ENCODE measurements around the gene TXNRD2.

Gene TXNRD2

DNA sequence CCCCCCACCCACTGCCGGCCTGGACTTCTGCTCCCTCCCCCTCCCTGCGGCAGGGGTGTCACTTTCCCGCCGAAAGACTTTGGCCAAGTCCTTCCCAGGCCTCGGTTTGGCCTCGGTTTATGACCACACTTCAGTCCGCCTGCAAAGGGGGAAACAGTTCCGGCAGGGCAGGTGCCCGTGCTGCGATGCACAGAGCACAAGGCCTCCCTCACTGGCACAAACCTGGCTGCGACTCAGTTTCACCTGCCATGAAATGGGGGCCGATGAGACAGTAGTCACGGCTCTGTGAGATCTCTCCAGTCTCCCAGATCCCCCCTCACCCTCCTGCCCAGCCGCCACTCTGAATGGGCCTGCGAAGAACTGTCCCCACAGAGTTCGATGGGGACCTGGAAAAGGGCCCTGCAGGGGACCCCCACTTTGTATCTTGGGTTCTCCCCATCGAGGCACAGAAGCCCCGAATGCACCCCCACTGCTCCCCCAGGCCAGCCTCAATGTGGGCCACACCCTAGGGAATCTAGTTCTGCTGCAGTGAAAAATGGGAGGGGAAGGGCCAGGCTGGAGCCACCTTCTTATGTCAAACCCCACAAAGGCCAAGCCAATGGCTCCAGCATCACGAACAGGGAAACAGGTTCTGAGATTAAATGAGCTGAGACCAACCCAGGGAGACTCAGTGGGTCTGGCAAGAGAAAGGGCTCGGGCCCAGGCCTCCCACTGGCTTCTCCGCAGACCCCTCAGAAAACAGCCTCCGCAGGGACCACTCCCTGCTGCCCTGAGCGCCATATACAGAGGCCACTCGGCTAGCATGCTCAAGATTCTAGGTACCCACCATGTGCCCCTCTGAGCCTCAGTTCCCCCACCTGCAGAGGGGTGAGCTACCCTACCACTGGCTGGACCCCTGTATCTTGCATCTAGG, 46.0 kb upstream of the TXNRD2 start:
- TF ChIP-seq, protein P1, sequence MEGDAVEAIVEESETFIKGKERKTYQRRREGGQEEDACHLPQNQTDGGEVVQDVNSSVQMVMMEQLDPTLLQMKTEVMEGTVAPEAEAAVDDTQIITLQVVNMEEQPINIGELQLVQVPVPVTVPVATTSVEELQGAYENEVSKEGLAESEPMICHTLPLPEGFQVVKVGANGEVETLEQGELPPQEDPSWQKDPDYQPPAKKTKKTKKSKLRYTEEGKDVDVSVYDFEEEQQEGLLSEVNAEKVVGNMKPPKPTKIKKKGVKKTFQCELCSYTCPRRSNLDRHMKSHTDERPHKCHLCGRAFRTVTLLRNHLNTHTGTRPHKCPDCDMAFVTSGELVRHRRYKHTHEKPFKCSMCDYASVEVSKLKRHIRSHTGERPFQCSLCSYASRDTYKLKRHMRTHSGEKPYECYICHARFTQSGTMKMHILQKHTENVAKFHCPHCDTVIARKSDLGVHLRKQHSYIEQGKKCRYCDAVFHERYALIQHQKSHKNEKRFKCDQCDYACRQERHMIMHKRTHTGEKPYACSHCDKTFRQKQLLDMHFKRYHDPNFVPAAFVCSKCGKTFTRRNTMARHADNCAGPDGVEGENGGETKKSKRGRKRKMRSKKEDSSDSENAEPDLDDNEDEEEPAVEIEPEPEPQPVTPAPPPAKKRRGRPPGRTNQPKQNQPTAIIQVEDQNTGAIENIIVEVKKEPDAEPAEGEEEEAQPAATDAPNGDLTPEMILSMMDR (IDR thresholded peaks at IDR 0.05), result no peak

DNA sequence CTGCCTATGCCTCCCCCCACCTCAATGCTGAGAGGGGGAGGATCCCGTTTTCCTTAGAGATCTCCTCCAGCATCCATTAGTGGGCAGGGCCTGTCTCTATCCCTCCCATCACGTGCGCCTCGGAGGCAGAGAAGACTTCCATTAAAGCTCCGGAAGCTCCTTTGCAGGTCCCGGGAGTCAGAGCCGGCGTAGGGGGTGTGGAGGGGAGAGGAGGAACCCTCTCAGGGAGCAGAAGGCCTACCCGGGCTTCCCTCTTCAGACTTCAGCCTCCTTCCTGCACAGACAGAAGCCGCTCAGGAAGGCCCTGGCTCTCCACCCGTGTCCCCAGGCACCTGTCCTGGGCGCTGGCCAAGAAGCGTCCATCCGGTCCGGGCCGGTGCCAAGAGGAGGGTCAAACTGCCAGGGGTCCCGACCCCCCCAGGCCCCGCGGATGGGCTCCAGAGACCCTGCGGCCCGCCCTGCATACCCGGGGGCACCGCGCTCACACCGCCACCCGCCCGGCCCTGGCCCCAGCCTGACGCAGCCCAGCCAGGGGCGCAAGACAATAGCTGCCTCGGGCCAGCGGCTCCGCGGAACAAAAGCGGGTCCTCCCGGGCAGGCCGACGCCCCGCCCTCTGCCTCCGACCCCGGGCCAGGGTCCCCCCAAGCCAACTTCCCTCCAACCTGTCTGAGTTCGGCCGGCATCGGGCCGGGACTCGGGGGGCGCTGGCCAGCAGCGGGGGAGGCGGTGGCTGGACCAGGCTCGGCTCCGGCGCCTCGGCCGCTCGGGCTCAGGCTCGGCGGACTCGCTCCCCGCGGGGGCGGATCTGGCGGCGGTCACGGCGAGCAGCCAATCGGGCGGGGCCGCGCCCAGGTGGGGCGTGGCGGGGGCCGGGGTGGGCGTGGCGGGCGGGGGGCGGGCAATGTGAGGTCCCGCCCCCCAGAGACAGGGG, 45.1 kb upstream of the TXNRD2 start:
- TF ChIP-seq, protein P1 (IDR thresholded peaks at IDR 0.05), result no peak

DNA sequence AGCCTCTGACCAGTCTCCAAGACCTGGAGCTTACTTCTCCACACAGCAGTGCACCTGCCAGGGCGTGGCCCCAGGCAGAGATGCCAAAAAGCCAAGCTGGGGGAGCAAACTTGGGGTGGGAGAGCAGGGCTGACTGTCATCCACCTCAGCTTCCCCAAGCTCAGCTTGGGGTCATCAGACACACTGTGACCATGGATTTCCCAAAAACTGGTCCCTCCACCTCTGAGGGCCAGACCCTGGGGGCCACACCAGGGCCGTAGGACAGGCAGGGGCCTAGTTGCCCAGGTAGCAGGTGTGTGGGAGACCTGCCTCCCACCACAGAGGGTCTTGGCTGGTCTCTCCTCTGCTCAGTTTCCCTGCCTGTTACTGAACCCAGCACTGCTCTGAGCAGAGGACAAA, 44.4 kb upstream of the TXNRD2 start:
- TF ChIP-seq, protein P1 (IDR thresholded peaks at IDR 0.05), result no peak

DNA sequence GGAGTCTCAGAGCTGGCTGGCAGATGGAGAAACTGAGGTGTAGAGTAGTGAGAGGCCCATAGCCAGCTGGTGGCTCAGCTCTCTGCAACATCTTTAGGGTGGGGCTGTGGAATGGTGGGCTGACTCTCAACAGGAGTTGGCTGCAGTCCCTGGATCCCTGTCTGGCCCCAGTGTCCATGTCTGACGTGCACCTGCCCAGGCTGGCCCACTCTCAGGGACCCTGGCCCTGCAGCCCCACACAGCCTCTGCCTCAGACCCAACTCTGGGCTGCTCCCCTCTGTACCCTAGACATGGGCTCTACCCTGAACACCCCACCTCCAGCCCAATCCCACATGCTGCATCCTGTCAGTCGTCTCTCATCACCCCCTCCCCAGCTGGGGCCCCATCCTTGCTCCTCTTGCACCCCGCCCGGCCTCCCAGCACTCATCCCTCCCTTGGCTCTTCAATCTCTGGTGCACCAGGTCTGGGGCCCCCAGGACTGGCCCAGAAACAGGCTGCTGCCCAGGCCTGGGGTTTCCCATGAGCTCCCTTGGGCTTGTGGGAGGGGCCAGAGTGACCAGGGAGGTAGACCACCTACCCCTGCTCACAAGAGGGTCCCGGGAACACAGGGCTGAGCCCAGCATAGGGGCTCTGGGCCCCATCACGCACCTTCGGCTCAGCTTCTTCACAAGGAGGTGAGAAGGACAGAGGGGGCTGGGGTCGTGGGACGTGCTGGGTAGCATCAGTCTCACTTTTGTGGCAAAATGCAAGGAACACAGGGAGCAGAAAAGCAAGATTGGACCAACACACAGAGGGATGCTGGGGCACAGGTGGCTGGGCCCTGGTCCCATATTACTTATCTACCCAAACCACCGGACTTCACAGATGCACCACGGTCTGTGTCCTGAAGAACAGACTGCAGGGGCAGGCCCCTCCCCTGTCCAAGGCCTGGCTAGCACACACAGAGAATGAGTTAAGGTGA, 43.5 kb upstream of the TXNRD2 start:
- TF ChIP-seq, protein P1 (IDR thresholded peaks at IDR 0.05), result no peak

DNA sequence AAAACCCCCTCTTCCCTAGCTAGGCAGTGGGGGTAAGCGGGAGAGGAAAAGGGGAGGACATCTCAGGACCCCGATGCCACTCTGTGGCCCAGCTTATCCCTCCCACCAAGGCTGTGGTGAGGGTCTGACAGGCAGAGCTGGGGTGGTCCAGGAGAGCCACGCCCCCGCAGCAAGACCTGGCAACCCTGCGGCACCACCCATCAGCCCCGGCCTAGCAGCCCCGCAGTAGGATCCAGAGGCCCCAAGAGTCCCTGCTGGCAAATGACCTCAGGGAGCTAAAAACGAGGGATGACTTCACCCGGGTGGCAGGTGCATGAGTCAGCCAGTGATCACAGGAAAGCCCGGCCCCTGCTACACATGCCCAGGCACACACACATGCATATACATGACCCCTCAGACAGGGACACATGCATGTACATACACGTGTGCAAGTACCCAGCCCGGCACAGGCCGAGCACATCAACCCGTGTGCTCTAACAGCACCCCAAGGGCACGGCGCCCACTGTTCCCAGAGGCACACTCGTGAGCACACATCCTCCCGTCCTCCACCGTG, 42.7 kb upstream of the TXNRD2 start:
- TF ChIP-seq, protein P1 (IDR thresholded peaks at IDR 0.05), result no peak

DNA sequence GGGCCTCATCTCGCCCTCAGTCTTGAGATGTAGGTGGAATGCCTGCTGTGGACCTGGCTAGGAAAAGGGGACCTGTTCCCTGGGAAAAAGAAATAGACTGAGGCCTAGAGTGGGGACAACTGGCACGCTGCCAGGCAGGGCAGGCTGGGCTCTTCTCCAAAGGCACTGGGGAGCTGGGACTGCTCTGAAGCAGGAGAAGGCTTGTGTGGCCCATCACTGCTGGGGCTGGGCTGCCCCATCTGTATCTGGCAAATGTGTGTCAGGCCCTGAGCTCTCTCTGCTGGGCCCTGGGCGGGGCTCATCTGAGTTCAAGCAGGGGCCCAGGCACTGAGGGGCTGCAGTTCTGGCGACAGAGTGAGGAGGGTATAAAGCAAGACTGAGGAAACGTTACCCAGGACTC, 42.1 kb upstream of the TXNRD2 start:
- TF ChIP-seq, protein P1 (IDR thresholded peaks at IDR 0.05), result no peak
